ENCODE results near the gene AKIP1. TPM values are rescaled to one million over a fixed set of nuclear protein-coding genes. Genes with fewer than 3 reads are reported as not detected.

AKIP1 gene
- total and polyA plus RNA-seq, 2 of the 8 experiments (the other 6 are each of a cell fraction or from before 2014, with no cell fraction given), result 17.8 to 29.6 TPM

DNA sequence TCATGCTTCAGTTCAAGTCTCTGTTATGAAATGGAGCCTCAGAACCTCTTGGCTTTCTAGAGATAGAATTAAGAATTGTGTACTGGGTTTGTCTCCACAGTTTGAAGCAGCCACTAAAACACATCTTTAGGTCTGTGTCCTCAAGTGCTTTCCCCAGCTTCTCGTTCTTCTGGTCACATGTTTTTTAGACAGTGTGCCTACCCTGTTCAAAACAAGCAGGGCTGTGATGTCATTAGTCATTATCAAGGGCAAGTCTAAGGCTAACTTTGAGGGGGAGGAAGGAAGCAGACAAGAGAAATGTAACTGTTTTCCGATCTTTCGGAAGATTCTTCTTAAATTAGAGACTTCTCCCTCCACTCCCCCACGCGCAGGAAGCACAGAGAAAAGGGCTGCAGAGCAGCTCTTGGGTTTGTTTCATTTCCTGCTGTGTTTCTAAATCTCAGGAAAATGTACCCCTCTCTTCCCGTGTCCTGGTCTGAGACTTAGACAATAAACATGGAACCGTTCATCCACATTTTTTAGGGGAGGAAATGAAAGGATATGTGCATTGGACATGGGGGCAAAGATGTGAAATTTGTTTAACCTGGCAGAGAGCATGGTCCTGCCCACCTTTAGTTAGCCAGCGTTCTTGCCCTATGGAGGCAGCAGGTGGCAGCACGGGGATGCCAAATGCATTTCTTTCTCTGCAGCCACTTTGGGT, 3.1 kb downstream of the AKIP1 start:
- Histone ChIP-seq H3K23ac (ENCODE audit: insufficient read length) (no peak overlapping the region), H3K18ac (ENCODE audit: extremely low read depth, low read length) (no peak overlapping the region), H3K4me2 (ENCODE audit: insufficient read depth in 1 of 2, low read depth in 2 of 2, low read length in 2 of 2) (no peak overlapping the region), H3K56ac (replicated peaks; ENCODE audit: insufficient read length, low read depth, low read length) (no peak overlapping the region), H2AFZ (ENCODE audit: low read length) (no peak overlapping the region), H3K79me2 (ENCODE audit: control insufficient read depth in 1 of 2, insufficient read depth in 2 of 2, low read length in 2 of 2) (peaks cover 0 to 5% of the 10 kb centered on the region in 2 experiments; a peak in 1 of 4 replicates), H4K8ac (ENCODE audit: extremely low read depth, insufficient read depth, low read length) (no peak overlapping the region), H3K23me2 (ENCODE audit: low read depth, low read length) (peaks cover 10% of the 10 kb centered on the region; the same call in 1 of the 2 replicates), H3K27me3 (replicated peaks in 1 of 4; ENCODE audit: control insufficient read depth in 3 of 4, extremely low read depth in 1 of 4, insufficient read depth in 3 of 4, low read length in 3 of 4) (peaks cover 0 to 10% (median 3%) of the 10 kb centered on the region in 4 experiments; a peak in 3 of 7 replicates), H3K4me1 (replicated peaks in 1 of 4; ENCODE audit: control insufficient read depth in 3 of 4, insufficient read depth in 4 of 4, low read length in 3 of 4) (peaks cover 0 to 13% (median 4%) of the 10 kb centered on the region in 4 experiments; a peak in 6 of 7 replicates), H3K36me3 (ENCODE audit: control insufficient read depth in 2 of 4, insufficient read depth in 4 of 4, low read length in 3 of 4) (peaks cover 11 to 31% (median 24%) of the 10 kb centered on the region in 4 experiments; a peak in 7 of 8 replicates), H2BK20ac (ENCODE audit: low read length) (no peak overlapping the region), H2BK12ac (ENCODE audit: low read depth, low read length) (no peak overlapping the region), H3K14ac (ENCODE audit: insufficient read length) (no peak overlapping the region), H4K20me1 (replicated peaks in 1 of 2; ENCODE audit: control insufficient read depth in 1 of 2, insufficient read depth in 2 of 2, low read length in 2 of 2) (peaks cover 0 to 1% of the 10 kb centered on the region in 2 experiments), H3K9ac (replicated peaks in 1 of 4; ENCODE audit: extremely low read depth in 1 of 4, low read depth in 3 of 4, low read length in 3 of 4) (no peak overlapping the region), H3K4ac (replicated peaks; ENCODE audit: insufficient read length, low read depth, low read length) (no peak overlapping the region), H4K91ac (replicated peaks; ENCODE audit: insufficient read length, low read length) (no peak overlapping the region), H3K79me1 (ENCODE audit: low read depth, low read length) (no peaks in the 10 kb centered on the region), H3K27ac (ENCODE audit: low read depth, low read length) (no peak overlapping the region), H3K9me3 (ENCODE audit: insufficient read depth in 2 of 2, low read depth in 1 of 2, low read length in 1 of 2) (no peaks in the 10 kb centered on the region), H3K4me3 (ENCODE audit: extremely low read depth in 1 of 4, insufficient read depth in 2 of 4, low read depth in 3 of 4, low read length in 4 of 4) (no peak overlapping the region), H2AK5ac (ENCODE audit: low read depth, low read length) (no peak overlapping the region), H2BK15ac (ENCODE audit: low read length) (no peak overlapping the region), H4K5ac (ENCODE audit: insufficient read length, low read depth, low read length) (no peak overlapping the region), H2BK120ac (replicated peaks; ENCODE audit: low read depth, low read length) (no peak overlapping the region), H2BK5ac (ENCODE audit: low read depth, low read length) (no peak overlapping the region)
- ChIA-PET CTCF (ENCODE audit: partially characterized antibody) (interaction anchor here (0.7 to 5.8 kb wide), 20 partner anchors 9 to 249 kb away, joined by 3 to 66 read pairs (median 4); partner anchors contain the start of genes ASCL3 and C11orf16), POLR2A (ENCODE audit: partially characterized antibody) (interaction anchor here (0.8 to 1.8 kb wide), 3 partner anchors 17 to 50 kb away, joined by 3 to 5 read pairs (median 3); partner anchors contain the start of gene TMEM9B)
- WGBS, 2 experiments (ENCODE audit: extremely low coverage in 1 of 2, insufficient coverage in 1 of 2, insufficient read length in 1 of 2, insufficient replicate concordance in 2 of 2, low coverage in 1 of 2, low lambda C conversion rate in 2 of 2, missing lambda C conversion rate in 1 of 2), result 66% methylated on average over 9 of the region's 9 CpGs; no CpG with 5 or more reads in 1 of the 2 experiments
- FAIRE-seq, result peak; percentile 81
- DNase-seq (ENCODE audit: low read depth in 1 of 2, low spot score in 2 of 2), result peak in 1 of 2 experiments; percentile 64
- no peak for TF ChIP-seq KDM1A (IDR thresholded peaks at IDR 0.05; ENCODE audit: borderline replicate concordance, low read length)
- no peak for TF ChIP-seq MAFK (IDR thresholded peaks at IDR 0.05; ENCODE audit: low read depth, low read length)
- TF ChIP-seq RAD21 (IDR thresholded peaks at IDR 0.05 in 1 of 2, conservative IDR thresholded peaks at IDR 0.05 in 1 of 2; ENCODE audit: low read depth in 2 of 2, low read length in 2 of 2), result peak; percentile 86 to 92
- TF ChIP-seq POU5F1 (IDR thresholded peaks at IDR 0.05; ENCODE audit: low read depth, low read length), result no peak
- TF ChIP-seq, protein P1, sequence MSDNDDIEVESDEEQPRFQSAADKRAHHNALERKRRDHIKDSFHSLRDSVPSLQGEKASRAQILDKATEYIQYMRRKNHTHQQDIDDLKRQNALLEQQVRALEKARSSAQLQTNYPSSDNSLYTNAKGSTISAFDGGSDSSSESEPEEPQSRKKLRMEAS (IDR thresholded peaks at IDR 0.05), result no peak
- 0 out of 4 replicates have a peak, but pooled peaks of 1 of the 2 experiments have one; percentile 30 for TF ChIP-seq SIN3A (conservative IDR thresholded peaks at IDR 0.05 in 1 of 2, IDR thresholded peaks at IDR 0.05 in 1 of 2; ENCODE audit: low read depth in 1 of 2, low read length in 2 of 2)
- TF ChIP-seq HDAC6 (IDR thresholded peaks at IDR 0.05; ENCODE audit: low read depth, low read length), result no peak
- TF ChIP-seq SIX5 (IDR thresholded peaks at IDR 0.05; ENCODE audit: low read depth, low read length), result no peak
- no peak for TF ChIP-seq TEAD4 (IDR thresholded peaks at IDR 0.05; ENCODE audit: low read depth, low read length)
- TF ChIP-seq BACH1 (IDR thresholded peaks at IDR 0.05; ENCODE audit: low read length), result no peak

Measured in H1 (cell line).